GM12865 (cell line): Measurements from ENCODE around the gene TOMT.
A peak's percentile ranks its signal among the peaks of the same experiment; 100 is the strongest.

Experiments used
- DNase-seq: peaks from one replicate; pipeline ENCODE4 v3.0.0; 2010; ENCODE audit warnings: low read depth
- H3K4me3 ChIP-seq: 2 replicates; pipeline ENCODE4 v1.5.1; 2011; ENCODE audit warnings: mild to moderate bottlenecking, low read depth, low read length, control low read depth
- TF ChIP-seq, protein P1 (sequence below): IDR thresholded peaks from 2 replicates; pipeline ENCODE4 v1.5.1; 2011; ENCODE audit warnings: low read length, control low read depth, low read depth, inconsistent platforms; ENCODE audit not compliant: insufficient read depth; ENCODE audit errors: missing control alignments

TOMT gene

DNA sequence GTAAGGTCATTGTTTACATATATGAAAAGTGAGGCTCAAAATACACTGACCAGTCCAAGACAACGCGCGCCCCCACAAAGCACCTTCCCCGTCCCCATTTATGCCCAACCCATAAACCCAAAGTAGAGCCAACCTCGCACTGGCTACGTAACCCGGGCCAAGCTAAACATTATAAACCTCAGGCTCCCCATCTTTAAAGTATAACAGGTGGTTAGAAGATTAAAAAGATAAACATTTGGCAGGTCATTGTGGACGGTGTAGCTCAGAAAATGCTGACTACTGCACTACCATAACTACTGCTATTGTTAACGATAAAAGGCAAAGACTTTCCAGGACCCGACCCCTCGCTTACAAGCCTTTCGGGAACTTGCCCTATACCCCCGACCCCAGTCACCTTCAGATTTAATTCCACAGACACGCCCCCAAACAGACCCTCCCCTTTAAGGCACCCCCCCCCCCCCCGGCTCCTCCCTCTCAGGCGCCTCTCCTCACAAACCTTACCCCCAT is 25.9 kb upstream of the TOMT start:
- TF ChIP-seq, protein P1, sequence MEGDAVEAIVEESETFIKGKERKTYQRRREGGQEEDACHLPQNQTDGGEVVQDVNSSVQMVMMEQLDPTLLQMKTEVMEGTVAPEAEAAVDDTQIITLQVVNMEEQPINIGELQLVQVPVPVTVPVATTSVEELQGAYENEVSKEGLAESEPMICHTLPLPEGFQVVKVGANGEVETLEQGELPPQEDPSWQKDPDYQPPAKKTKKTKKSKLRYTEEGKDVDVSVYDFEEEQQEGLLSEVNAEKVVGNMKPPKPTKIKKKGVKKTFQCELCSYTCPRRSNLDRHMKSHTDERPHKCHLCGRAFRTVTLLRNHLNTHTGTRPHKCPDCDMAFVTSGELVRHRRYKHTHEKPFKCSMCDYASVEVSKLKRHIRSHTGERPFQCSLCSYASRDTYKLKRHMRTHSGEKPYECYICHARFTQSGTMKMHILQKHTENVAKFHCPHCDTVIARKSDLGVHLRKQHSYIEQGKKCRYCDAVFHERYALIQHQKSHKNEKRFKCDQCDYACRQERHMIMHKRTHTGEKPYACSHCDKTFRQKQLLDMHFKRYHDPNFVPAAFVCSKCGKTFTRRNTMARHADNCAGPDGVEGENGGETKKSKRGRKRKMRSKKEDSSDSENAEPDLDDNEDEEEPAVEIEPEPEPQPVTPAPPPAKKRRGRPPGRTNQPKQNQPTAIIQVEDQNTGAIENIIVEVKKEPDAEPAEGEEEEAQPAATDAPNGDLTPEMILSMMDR = no peak
- H3K4me3 ChIP-seq = peak overlapping the region; percentile 88
- no peak for DNase-seq

DNA sequence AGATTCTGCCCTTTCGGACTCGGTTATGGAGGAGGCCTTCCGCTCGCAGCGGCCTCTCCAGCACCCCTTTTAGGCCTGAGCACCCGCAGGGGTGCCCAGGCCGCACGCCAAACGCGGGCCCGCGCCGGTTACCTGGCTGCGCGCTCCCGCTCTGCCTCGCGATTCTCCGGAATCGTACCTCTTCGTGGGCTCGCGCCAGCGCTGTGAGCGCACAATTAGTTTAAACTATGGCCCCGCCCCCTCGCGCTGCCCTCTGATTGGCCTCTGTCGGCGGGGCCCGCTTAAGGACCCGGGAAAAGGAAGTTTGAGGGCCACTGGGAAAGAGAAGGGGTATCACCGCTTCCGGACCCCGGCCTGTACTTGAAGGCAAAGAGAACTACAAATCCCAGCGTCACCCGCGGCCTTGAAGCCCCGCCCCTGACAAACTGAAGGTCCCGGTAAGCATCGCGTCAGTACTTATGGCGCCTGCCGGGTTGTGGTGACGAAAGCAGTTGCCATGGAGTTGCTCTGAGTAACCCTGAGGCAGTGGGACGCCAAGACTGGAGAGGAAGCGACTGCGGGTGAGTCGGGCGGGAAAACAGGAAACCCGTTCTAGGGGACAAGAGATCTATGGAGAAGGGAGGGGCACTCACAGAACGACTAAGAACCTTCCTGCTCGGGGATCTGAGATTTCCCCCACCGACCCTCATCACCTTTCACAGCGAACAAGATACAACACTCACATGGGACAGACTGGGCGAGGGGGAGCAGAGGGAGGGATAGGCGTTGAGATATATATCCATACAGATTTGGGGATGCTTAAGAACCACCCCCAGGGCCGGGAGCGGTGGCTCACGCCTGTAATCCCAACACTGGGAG is 25.2 kb upstream of the TOMT start, which contains the start of the genes LRRC51 and NUMA1:
Gene LRRC51, plus strand, starts transcription at position 525 of the 858 bp plus-strand sequence. CDS start 8,234 bp downstream, outside the sequence.
Gene NUMA1, minus strand, starts transcription at position 217 of the 858 bp plus-strand sequence. CDS start 44,599 bp downstream, outside the sequence.
- TF ChIP-seq, protein P1 = no peak
- peak within 1 kb of the TSS; percentile 88 for H3K4me3 ChIP-seq
- peak; percentile 100 for DNase-seq

DNA sequence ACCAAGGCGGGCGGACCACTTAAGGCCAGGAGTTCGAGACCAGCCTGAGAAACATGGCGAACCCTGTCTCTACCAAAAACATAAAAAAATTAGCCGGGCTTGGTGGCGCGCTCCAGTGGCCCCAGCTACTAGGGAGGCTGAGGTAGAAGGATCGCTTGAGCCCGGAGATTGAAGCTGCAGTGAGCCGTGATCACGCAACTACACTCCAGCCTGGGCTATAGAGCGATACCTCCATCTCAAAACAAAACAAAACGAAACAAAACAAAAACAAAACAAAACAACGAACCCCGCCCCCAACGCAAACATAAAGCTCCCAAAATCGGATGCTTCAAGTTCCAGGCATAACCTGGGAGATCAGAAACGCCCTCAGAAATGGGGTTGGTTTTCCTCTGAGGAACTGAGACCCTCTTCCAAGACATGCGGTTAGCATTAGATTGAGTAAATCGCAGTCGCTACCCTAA is 24.5 kb upstream of the TOMT start:
- TF ChIP-seq, protein P1 = no peak
- peak overlapping the region; percentile 79 for H3K4me3 ChIP-seq
- DNase-seq = no peak

DNA sequence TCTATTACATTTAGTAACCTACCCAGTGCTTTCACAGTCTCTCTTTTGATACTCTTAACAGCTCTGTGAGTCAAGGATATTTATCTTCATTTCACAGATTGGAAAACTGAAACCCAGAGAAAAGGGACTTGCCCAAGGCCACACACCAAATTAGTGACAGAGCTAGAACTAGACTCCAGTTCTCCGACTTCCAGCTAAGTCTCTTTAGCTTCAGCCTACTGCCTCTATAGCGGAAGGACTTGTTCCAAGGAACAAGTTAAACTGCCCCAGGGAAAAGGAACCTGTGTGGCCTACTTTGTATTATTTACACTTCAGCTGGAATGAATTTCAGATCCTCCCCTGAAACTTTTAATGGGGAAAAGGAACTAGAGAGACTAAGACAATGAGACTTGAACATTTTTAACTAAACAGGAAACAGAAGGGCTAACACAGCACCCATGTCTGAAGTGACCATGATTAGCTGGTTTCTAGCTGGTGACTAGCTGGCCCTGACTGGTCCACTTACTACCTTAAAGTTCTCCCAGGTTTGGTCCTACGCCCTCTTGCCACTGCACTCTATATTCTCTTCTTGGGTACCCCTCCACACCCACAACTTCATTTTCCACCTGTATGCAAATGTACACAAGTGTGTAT is 23.8 kb upstream of the TOMT start:
- no peak overlapping the region for H3K4me3 ChIP-seq
- TF ChIP-seq, protein P1 = no peak
- no peak for DNase-seq

DNA sequence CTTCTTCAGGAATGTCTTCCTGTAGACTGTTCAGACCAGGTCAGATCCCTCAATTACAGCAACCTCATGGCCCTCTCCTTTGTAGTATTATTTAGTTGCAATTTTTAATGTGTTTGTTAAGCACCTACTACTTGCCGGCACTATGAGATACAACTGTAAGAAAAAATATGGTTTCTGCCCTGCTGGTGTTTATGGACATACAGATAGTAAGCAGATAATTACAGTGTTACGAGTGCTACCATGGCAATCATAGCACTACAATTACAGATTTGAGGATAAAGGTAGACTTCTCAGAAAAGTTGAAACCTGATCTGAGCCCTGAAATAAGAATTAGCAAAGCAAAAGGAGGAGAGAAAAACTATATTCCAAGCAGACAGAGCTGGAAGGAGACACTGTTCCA is 22.3 kb upstream of the TOMT start:
- no peak overlapping the region for H3K4me3 ChIP-seq
- TF ChIP-seq, protein P1 = no peak
- no peak for DNase-seq

DNA sequence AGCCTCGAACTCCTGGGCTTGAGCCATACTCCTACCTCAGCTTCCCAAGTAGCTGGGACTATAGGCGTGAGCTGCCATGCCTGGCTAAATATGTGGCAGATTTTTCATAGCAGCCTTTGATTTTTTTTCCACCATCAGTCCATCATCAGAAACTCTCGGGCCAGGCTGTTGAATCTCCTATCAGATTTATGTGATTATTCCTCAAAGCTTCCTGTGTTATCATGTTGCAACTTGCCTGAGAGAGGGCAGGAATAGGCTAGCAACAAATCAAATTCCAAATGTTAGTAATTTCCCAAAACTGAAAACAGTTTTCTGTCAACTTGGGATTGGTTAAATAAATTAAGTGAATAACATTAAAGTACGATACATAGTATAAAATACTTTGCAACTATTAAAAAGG is 21.6 kb upstream of the TOMT start:
- DNase-seq = no peak
- TF ChIP-seq, protein P1 = no peak
- no peak overlapping the region for H3K4me3 ChIP-seq
